ENCODE results near the gene LCN9. TPM values are rescaled to one million over a fixed set of nuclear protein-coding genes. Genes with fewer than 3 reads are reported as not detected.

The LCN9 gene
- total and polyA plus RNA-seq, 2 of the 13 experiments (the other 11 are each of a cell fraction or from before 2014, with no cell fraction given): not detected

GRCh38 chr9:135701067-135701958, 38.2 kb downstream of the LCN9 start:
- no TSS peak for BruUV-seq (replicated peaks)
- H4K20me1 ChIP-seq (ENCODE audit: insufficient read depth, low read length): 0 out of 2 replicates have a peak, but pooled peaks cover 4% of the 10 kb centered on the region
- ChIA-PET CTCF (ENCODE audit: low intra/inter-chr PET ratio, low total read pairs) (no interaction called here), POLR2A (no interaction called here)
- TF ChIP-seq ZNF563 (CRISPR knock-in tag; IDR thresholded peaks at IDR 0.05) (no peak), ZNF18 (CRISPR knock-in tag; IDR thresholded peaks at IDR 0.05; ENCODE audit: insufficient replicate concordance) (no peak), NCOA2 (CRISPR knock-in tag; IDR thresholded peaks at IDR 0.05) (no peak), ZNF207 (IDR thresholded peaks at IDR 0.05; ENCODE audit: borderline replicate concordance) (no peak), TOPORS (CRISPR knock-in tag; IDR thresholded peaks at IDR 0.05) (no peak), ZMYM2 (CRISPR knock-in tag; IDR thresholded peaks at IDR 0.05) (no peak), ZNF232 (CRISPR knock-in tag; IDR thresholded peaks at IDR 0.05; ENCODE audit: borderline replicate concordance) (no peak), PRDM4 (CRISPR knock-in tag; IDR thresholded peaks at IDR 0.05; ENCODE audit: borderline replicate concordance) (no peak), XBP1 (CRISPR knock-in tag; IDR thresholded peaks at IDR 0.05) (no peak), ZNF687 (CRISPR knock-in tag; IDR thresholded peaks at IDR 0.05) (no peak)
- H3K9ac ChIP-seq (ENCODE audit: insufficient read depth, low read depth, low read length): no peak overlapping the region
- FAIRE-seq (no peak), ATAC-seq (no peak), DNase-seq (ENCODE audit: low spot score) (no peak)
- H3K36me3 ChIP-seq (replicated peaks in 1 of 2; ENCODE audit: control insufficient read depth in 1 of 2, insufficient read depth in 2 of 2, low read length in 2 of 2): no peaks in the 10 kb centered on the region
- no peaks in the 10 kb centered on the region for H3K9me3 ChIP-seq (ENCODE audit: low read length)
- in situ Hi-C loops (cut with HindIII; ENCODE audit: extremely low pct_ligation_motif_present, low pct_unique_long_range_greater_than_20kb) (no loop called here), intact Hi-C loops (cut with micrococcal nuclease; ENCODE audit: unreplicated experiment) (no loop called here)
- no peak overlapping the region for H3K4me3 ChIP-seq (replicated peaks in 1 of 3; ENCODE audit: insufficient read depth in 1 of 3, low read depth in 2 of 3, low read length in 3 of 3)
- H2AFZ ChIP-seq (ENCODE audit: low read length): no peak overlapping the region
- H3K79me2 ChIP-seq (ENCODE audit: insufficient read depth, low read length): no peaks in the 10 kb centered on the region
- 0% methylated on average over 2 of the region's 40 CpGs for WGBS (ENCODE audit: low lambda C conversion rate)
- peaks cover 17 to 76% of the 10 kb centered on the region in 2 experiments; a peak in 4 of 5 replicates for H3K27me3 ChIP-seq (ENCODE audit: control insufficient read depth in 1 of 2, insufficient read depth in 2 of 2, low read length in 2 of 2)
- H3K4me1 ChIP-seq (ENCODE audit: insufficient read depth, low read length): no peaks in the 10 kb centered on the region
- H3K27ac ChIP-seq (ENCODE audit: extremely low read length, insufficient read depth, low read length): no peak overlapping the region
- no peak overlapping the region for H3K4me2 ChIP-seq (ENCODE audit: low read depth, low read length)
